ENCODE measurements around the gene SLC6A6.

Gene SLC6A6

GRCh38 chr3:14470461-14470860 is 68.1 kb downstream of the SLC6A6 start:
- no peak for DNase-seq (ENCODE audit: low read depth)

- no peak for DNase-seq (ENCODE audit: low read depth)
Observed at GRCh38 chr3:14471016-14471415, 68.6 kb downstream of the SLC6A6 start.

DNA sequence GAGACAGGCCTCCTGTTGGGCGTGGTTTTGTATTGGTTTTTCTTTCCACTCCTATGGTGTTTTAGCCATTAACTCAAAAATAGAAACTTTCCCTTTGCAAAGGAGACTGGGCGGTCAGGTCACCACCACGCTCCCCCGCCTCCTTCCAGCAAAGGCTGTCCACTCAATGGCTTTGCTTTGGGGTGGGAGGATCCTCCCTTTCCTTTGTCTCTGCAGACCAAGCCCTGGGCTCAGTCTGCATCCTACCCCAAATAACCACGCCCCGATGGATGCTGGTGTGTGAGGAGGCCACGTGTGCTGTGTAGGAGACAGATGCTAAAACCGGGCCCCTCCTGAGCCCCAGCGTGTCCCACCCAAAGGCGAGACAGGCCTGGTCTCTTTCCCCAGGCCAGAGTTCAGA is 69.3 kb downstream of the SLC6A6 start:
- DNase-seq (ENCODE audit: low read depth), result no peak

GRCh38 chr3:14472471-14473351 is 70.3 kb downstream of the SLC6A6 start:
- no peak for DNase-seq (ENCODE audit: low read depth)

DNA sequence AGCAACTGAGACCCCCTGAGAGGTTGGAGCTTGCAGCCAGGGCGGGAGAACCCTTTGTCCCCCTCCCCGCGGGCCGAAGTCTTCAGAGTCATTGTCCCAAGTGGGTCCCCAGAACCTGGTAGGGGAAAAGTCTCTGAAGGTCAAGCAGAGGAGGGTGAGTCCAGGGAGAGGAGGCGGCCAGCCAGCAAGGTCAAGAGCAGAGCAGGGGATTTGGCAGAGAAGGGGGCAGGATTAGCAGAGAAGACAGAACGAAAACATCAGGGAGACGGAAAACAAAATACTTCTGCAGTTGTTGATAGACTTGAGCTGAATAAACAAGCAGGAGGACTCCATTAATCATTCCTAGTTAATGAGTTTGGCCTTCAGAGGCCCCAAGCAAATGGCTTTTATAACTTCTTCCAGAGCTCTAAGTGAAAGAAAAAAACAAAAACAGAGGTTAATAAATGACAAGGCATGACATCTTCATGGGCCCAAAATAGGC is 71.0 kb downstream of the SLC6A6 start:
- no peak for DNase-seq (ENCODE audit: low read depth)

DNA sequence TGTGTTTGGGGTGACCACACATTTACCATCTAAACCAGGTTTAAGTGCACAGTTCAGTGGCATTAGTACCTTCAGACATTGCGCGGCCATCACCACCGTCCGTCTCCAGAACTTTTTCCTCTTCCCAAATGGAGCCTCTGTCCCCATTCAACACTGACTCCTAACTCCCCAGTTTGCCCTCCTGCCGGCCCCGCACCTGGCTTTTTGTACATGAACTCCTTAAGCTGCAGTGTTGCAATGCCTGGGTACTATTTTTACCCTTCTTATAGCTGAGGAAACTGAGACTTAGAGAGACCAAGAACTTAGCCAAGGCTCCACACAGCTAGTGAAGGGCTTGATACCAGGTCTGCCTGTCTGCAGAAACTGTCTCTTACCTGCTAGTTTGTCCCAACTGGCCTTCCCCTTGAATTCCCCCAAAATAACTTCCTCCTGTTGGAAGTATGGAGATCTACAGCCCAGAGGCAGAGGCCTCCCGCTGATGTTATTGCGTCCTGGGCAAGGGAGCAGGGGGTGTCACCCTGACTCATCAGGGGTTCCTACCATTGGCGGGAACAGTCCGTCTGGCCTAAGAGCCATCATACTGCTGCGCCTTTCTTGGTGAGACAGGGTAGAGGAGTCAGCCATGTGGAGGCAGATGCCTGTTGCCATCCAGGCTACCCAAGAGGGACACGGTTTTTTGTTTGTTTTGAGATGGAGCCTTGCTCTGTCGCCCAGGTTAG is 72.1 kb downstream of the SLC6A6 start:
- DNase-seq (ENCODE audit: low read depth), result no peak

DNA sequence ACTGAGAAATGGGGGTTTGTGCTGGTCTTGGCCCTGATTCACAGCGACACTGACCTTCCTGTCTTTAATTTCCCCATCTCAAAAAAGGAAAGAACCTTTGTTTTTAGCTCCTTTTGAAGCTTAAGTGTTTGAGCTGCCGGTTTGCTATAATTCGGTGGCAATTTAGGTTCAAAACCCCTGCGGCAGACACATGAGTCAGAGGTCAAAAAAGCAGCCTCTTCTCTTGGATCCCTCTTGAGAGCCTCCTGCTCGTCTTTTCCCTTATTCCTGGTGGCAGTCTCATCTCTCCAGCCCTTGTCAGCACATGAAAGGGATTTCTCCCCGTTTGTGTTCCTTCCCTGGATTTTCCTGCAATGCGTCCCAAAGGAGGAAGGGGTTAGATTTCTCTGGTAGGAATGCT is 73.2 kb downstream of the SLC6A6 start:
- no peak for DNase-seq (ENCODE audit: low read depth)

- no peak for DNase-seq (ENCODE audit: low read depth)
Observed at GRCh38 chr3:14476583-14477265, 74.3 kb downstream of the SLC6A6 start.

GRCh38 chr3:14477311-14477935 is 75.0 kb downstream of the SLC6A6 start:
- no peak for DNase-seq (ENCODE audit: low read depth)

- DNase-seq (ENCODE audit: low read depth), result no peak
Observed at GRCh38 chr3:14478956-14479550, 76.6 kb downstream of the SLC6A6 start.

- no peak for DNase-seq (ENCODE audit: low read depth)
Observed at GRCh38 chr3:14479591-14479990, 77.2 kb downstream of the SLC6A6 start.

- no peak for DNase-seq (ENCODE audit: low read depth)
Observed at GRCh38 chr3:14480207-14481017, 78.0 kb downstream of the SLC6A6 start.

DNA sequence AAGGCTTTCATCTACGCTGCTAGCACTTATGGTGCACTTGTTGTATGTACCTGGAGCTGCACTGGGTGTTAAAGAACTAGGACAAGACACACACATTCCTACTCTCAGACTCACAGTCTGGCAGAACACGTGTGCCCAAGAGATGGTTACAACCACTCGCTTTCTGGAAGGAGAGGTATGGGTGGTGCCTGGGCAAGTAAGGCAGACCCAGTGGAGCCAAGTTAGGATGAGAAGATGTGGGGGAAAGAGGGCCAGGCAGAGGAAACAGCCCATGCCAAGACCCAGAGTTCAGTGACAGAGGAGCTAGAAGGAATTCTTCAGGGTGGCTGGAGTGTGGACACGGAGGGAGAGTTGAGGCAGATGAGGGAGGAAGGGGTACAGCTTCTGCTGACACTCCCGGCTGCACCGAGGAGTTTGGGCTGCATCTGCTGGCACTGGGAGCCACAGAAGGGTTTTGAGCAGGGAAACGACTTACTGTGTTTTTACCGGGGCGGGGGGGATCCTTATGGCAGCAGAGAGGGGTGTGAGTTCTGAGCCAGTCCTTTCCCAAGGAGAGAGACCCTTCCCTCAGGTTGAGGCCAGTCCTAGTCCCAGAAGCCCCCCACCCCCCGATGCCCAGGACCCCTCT is 78.7 kb downstream of the SLC6A6 start:
- no peak for DNase-seq (ENCODE audit: low read depth)

DNA sequence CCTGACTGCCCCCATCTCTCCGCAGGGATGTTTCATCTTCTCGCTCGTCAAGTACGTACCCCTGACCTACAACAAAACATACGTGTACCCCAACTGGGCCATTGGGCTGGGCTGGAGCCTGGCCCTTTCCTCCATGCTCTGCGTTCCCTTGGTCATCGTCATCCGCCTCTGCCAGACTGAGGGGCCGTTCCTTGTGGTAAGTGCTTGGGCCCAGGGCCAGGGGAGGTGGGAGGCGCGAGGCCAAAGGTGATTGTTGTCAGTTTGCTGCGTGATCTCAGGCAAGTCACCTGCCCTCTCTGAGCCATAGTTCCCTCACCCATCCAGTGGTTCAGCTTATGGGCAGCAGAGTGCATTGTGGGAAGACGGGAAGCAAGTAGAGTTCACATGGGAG is 79.2 kb downstream of the SLC6A6 start:
- DNase-seq (ENCODE audit: low read depth), result no peak

- no peak for DNase-seq (ENCODE audit: low read depth)
Observed at GRCh38 chr3:14482271-14482721, 79.9 kb downstream of the SLC6A6 start.

DNA sequence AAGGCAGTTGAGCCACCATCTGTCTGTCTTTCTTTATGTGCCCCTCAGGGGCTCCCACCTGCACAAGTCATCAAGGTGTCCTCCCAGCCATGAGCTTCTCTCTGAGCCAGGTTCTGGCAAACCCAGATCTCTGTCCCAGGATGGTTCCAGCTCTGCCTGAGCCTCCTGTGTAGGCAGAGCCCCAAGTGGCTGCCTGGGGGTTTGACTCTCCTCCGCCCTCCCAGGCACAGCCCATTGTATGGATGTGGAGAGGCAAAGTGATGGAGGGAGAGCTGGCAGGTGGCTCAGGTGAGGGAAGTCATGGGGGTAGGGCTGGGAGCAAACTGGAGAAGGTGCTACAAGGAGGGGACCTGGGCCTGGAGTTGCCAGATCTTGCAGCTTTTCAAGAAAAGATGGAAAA is 80.9 kb downstream of the SLC6A6 start:
- no peak for DNase-seq (ENCODE audit: low read depth)

GRCh38 chr3:14484741-14485140 is 82.3 kb downstream of the SLC6A6 start:
- DNase-seq (ENCODE audit: low read depth), result no peak

DNA sequence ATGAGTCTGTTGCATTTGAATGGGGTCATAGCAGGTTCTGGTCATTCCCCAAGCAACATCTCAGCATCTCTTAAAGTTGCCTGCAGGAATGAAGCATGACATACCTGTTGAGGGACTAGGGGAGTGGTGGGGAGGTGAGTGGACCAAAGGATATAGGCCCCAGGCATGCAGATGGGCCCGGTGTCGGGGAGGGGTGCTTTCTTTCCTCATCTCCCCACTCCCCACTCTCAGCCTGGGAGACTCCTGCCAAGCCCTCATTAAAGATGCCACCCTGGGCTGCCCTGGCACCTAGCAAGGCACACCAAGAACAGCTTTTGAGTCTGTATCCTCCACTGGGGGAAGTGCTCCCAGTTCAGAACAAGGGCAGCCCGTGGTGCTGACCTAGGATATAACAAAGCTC is 83.6 kb downstream of the SLC6A6 start:
- no peak for DNase-seq (ENCODE audit: low read depth)

DNA sequence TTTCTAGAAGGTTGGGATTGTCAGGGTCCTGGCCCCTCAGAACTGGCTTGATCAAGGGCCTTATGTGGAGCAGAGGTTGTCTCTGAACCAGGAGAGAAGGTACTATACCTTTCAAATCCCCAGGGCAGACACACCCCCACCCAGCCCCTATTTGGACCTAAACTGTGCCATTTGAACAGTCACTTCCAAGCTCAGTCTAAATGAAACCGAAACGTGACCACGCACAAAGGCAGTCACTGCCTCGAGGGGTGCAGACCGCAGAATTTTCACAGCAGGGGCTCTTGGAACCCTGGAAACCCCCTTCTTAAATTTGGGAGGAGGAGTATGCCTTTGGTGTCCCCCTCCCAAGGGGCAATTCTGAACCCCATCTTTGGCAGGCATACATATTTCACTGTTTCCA is 84.1 kb downstream of the SLC6A6 start:
- no peak for DNase-seq (ENCODE audit: low read depth)

- DNase-seq (ENCODE audit: low read depth), result no peak
Observed at GRCh38 chr3:14487086-14487485, 84.7 kb downstream of the SLC6A6 start.

Data from stimulated activated CD8-positive, alpha-beta memory T cell treated with anti-CD3 and anti-CD28 coated beads, Interleukin-4, amount 100 ng/mL, for 24 hours (primary cell).